Nephron (organoid): ENCODE results near the gene TAAR8.
"Not testable (repeated sequence)": the region's sequence is repeated elsewhere in the genome, so short reads cannot be mapped to it uniquely, and the experiment has no call there.

Source experiments
- H3K27ac Mint-ChIP-seq, 3 experiments: 2 replicates each; pipeline ENCODE4 v1.8.0; 2020; ENCODE audit warnings: mixed read lengths in 3 of 3, mild to moderate bottlenecking in 2 of 3, moderate library complexity in 1 of 3
- H3K27me3 Mint-ChIP-seq: 2 replicates; pipeline ENCODE4 v1.8.0; 2021; ENCODE audit warnings: low read depth, mild to moderate bottlenecking, moderate library complexity, mixed read lengths
- H3K36me3 Mint-ChIP-seq: 2 replicates; pipeline ENCODE4 v1.8.0; 2020; ENCODE audit warnings: low read depth, mixed read lengths
- H3K4me1 Mint-ChIP-seq: 2 replicates; pipeline ENCODE4 v1.8.0; 2020; ENCODE audit warnings: mixed read lengths
- H3K4me3 Mint-ChIP-seq, 3 experiments: 2 replicates each; pipeline ENCODE4 v1.8.0; 2020; ENCODE audit warnings: mild to moderate bottlenecking in 3 of 3, mixed read lengths in 3 of 3, moderate library complexity in 2 of 3
- H3K9me3 Mint-ChIP-seq: 2 replicates; pipeline ENCODE4 v1.8.0; 2020; ENCODE audit warnings: mixed read lengths
- TF ChIP-seq, protein P1 (sequence below), 3 experiments: fragments of 200-600 bp; sonication (generic); IDR thresholded peaks; one replicate each; pipeline ENCODE4 v1.5.0; 2021; ENCODE audit warnings: antibody characterized with exemption in 3 of 3; ENCODE audit not compliant: unreplicated experiment in 3 of 3

The TAAR8 gene

DNA sequence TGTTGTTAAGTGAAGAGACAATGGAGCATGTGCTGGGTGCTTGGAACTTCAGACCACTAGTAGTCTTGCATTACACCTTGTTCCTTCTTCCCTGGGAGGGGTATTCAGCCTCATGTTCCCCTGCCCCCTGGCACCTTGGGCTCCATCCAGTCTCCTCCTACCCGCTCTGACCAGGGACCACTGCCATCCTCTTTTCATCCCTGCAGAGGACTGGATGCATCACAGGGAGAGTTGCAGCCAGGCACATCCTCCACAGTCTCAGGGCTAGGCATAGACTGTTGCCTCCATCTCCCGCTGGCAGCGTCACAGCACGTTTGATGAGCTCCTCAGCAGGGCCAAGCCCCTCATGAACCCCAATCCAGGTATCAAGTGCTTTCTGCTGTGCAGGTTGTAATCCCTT, 1.3 kb upstream of the TAAR8 start:
- H3K36me3 Mint-ChIP-seq, result no peaks in the 10 kb centered on the region

DNA sequence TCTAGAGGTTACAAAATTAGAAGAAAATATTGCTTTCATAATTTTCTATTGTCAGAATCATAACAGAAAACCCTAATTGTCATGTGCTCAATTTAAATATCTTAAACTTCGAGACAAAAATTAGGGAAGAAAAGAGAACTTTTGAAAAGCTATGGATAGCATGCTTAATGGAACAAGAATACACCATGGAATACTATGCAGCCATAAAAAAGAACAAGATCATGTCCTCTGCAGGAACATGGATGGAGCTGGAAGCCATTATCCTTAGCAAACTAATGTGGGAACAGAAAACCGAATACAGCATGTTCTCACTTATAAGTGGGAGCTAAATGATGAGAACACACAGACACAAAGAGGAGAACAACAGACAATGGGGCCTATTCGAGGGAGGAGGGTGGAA, 7.6 kb downstream of the TAAR8 start:
- H3K9me3 Mint-ChIP-seq, H3K27ac Mint-ChIP-seq, H3K4me3 Mint-ChIP-seq: not testable (repeated sequence)

More for the DNA sequence above, 1.3 kb upstream of the TAAR8 start:
- no peaks in the 10 kb centered on the region for H3K9me3 Mint-ChIP-seq
- H3K27ac Mint-ChIP-seq, result no peak overlapping the region
- no peak overlapping the region for H3K4me3 Mint-ChIP-seq
- H3K27me3 Mint-ChIP-seq, result peaks cover 8% of the 10 kb centered on the region
- H3K4me1 Mint-ChIP-seq, result no peaks in the 10 kb centered on the region
- TF ChIP-seq, protein P1, sequence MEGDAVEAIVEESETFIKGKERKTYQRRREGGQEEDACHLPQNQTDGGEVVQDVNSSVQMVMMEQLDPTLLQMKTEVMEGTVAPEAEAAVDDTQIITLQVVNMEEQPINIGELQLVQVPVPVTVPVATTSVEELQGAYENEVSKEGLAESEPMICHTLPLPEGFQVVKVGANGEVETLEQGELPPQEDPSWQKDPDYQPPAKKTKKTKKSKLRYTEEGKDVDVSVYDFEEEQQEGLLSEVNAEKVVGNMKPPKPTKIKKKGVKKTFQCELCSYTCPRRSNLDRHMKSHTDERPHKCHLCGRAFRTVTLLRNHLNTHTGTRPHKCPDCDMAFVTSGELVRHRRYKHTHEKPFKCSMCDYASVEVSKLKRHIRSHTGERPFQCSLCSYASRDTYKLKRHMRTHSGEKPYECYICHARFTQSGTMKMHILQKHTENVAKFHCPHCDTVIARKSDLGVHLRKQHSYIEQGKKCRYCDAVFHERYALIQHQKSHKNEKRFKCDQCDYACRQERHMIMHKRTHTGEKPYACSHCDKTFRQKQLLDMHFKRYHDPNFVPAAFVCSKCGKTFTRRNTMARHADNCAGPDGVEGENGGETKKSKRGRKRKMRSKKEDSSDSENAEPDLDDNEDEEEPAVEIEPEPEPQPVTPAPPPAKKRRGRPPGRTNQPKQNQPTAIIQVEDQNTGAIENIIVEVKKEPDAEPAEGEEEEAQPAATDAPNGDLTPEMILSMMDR (IDR thresholded peaks at IDR 0.05; ENCODE audit: unreplicated experiment in 3 of 3), result no peak

DNA sequence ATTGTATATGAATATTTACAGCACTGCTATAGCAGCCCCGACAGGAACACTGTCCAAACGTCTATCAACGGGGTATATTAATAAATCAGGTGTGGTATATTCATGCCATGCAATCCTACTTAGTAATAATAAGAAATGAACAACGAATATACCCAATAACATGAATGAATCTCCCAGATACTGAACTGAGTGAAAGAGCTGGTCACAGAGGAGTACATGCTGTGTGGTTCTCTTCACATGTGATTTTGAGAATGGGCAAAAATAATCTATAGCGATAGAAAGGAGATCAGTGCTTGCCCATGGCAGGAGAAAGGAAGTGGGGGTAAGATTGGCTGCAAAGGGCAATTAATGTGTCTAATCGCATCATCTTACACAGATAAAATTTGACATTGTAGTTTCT, 13.9 kb downstream of the TAAR8 start:
- TF ChIP-seq, protein P1 (IDR thresholded peaks at IDR 0.05; ENCODE audit: unreplicated experiment in 3 of 3), result no peak
- Mint-ChIP-seq H3K4me1 (no peaks in the 10 kb centered on the region), H3K4me3 (no peak overlapping the region), H3K27me3 (peaks cover 3% of the 10 kb centered on the region), H3K27ac (no peak overlapping the region), H3K9me3 (no peaks in the 10 kb centered on the region), H3K36me3 (no peaks in the 10 kb centered on the region)

More for the DNA sequence above, 7.6 kb downstream of the TAAR8 start:
- not testable (repeated sequence) for H3K4me1 Mint-ChIP-seq, H3K27me3 Mint-ChIP-seq, H3K36me3 Mint-ChIP-seq

DNA sequence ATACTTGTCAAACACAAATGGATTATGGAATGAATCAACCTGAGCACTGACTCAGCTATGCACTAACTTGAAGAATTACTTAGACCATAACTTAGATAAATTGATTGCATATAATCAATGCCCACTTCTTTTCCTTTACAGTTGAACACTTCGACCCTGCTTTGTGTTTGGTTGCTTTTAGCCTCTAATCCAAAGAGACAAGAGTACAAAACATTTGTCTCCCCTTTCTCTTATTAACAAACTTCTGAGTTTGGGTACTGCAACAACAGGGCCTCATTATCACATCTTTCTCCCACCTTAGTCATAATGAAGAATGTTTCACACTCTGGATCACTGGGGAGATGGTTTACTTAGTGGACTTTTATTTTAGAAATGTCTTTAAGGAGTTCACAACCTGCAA, 15.1 kb downstream of the TAAR8 start:
- Mint-ChIP-seq H3K9me3 (no peaks in the 10 kb centered on the region), H3K4me1 (no peaks in the 10 kb centered on the region)
- TF ChIP-seq, protein P1 (IDR thresholded peaks at IDR 0.05; ENCODE audit: unreplicated experiment in 3 of 3), result no peak

DNA sequence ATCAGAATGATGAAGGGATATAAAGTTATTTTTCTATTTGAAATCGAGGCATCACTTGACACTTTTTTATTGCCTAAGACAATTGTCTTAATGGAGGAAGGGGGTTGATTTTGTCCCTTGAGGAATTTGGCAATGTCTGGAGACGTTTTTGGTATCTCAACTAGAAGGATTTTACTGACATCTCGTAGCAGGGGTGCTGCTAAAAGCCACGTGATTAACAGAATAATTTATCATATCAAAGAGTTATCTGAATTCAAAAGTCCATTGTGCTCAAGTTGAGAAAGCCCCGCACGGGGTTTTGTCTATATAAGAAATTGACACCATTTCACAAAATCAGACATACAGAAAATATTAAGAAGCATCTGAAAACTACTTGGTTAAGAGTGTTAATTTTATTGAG, 16.1 kb downstream of the TAAR8 start:
- Mint-ChIP-seq H3K27ac (no peak overlapping the region), H3K4me1 (no peaks in the 10 kb centered on the region), H3K4me3 (no peak overlapping the region), H3K36me3 (no peaks in the 10 kb centered on the region), H3K27me3 (peaks cover 3% of the 10 kb centered on the region), H3K9me3 (no peaks in the 10 kb centered on the region)
- TF ChIP-seq, protein P1 (IDR thresholded peaks at IDR 0.05; ENCODE audit: unreplicated experiment in 3 of 3), result no peak

More for the DNA sequence above, 15.1 kb downstream of the TAAR8 start:
- H3K27ac Mint-ChIP-seq, result no peak overlapping the region
- H3K36me3 Mint-ChIP-seq, result no peaks in the 10 kb centered on the region
- H3K4me3 Mint-ChIP-seq, result no peak overlapping the region
- H3K27me3 Mint-ChIP-seq, result peaks cover 3% of the 10 kb centered on the region

DNA sequence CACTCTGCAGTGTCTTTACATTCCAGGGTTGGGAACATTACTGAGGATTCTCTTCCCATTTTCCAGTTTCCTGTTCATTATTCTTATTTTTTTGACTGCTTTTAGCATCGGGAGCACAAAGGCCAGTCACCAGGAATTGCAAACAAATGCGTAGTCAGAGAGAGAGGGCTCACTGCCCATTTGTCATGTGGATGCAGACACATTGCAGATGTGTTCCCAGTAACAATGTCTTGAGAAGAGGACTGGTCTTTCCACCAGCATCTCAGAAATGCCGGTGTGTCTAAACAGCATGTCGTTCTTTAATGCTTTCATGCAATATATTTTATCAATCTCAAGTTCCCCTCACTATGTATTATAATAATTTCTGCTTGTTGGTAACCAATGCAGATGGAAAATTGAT, 16.7 kb downstream of the TAAR8 start:
- no peak overlapping the region for H3K4me3 Mint-ChIP-seq
- H3K36me3 Mint-ChIP-seq, result no peaks in the 10 kb centered on the region
- no peaks in the 10 kb centered on the region for H3K9me3 Mint-ChIP-seq
- H3K27me3 Mint-ChIP-seq, result peaks cover 3% of the 10 kb centered on the region
- H3K4me1 Mint-ChIP-seq, result no peaks in the 10 kb centered on the region
- H3K27ac Mint-ChIP-seq, result no peak overlapping the region
- TF ChIP-seq, protein P1 (IDR thresholded peaks at IDR 0.05; ENCODE audit: unreplicated experiment in 3 of 3), result no peak
